Measurements from ENCODE around the gene NDUFC2.
"Not testable (repeated sequence)": the region's sequence is repeated elsewhere in the genome, so short reads cannot be mapped to it uniquely, and the experiment has no call there.

NDUFC2 gene

GRCh38 chr11:78028423-78028822 lies 51.2 kb downstream of the NDUFC2 start:
- not testable (repeated sequence) for H3K9me3 ChIP-seq (ENCODE audit: control insufficient read depth in 2 of 2, low read length in 2 of 2); H3K4me3 ChIP-seq (ENCODE audit: low read length in 2 of 2); H3K27ac ChIP-seq (ENCODE audit: low read length); H3K9ac ChIP-seq (ENCODE audit: low read length in 2 of 2); H3K36me3 ChIP-seq (ENCODE audit: control insufficient read depth in 2 of 2, insufficient read depth in 2 of 2, low read length in 2 of 2); H3K27me3 ChIP-seq (ENCODE audit: control insufficient read depth in 1 of 2, insufficient read depth in 2 of 2, low read length in 2 of 2)
- peaks cover 12% of the 10 kb centered on the region for H3K4me1 ChIP-seq (ENCODE audit: control insufficient read depth, insufficient read depth, low read length)

GRCh38 chr11:78027759-78028158 lies 51.9 kb downstream of the NDUFC2 start:
- no peak overlapping the region for H3K4me3 ChIP-seq (ENCODE audit: low read length in 2 of 2)
- H3K27me3 ChIP-seq (ENCODE audit: control insufficient read depth in 1 of 2, insufficient read depth in 2 of 2, low read length in 2 of 2) = no peaks in the 10 kb centered on the region
- peaks cover 17% of the 10 kb centered on the region for H3K4me1 ChIP-seq (ENCODE audit: control insufficient read depth, insufficient read depth, low read length)
- H3K9me3 ChIP-seq (ENCODE audit: control insufficient read depth in 2 of 2, low read length in 2 of 2) = no peaks in the 10 kb centered on the region
- H3K27ac ChIP-seq (ENCODE audit: low read length) = no peak overlapping the region
- H3K9ac ChIP-seq (ENCODE audit: low read length in 2 of 2) = no peak overlapping the region
- H3K36me3 ChIP-seq (ENCODE audit: control insufficient read depth in 2 of 2, insufficient read depth in 2 of 2, low read length in 2 of 2) = no peaks in the 10 kb centered on the region

DNA sequence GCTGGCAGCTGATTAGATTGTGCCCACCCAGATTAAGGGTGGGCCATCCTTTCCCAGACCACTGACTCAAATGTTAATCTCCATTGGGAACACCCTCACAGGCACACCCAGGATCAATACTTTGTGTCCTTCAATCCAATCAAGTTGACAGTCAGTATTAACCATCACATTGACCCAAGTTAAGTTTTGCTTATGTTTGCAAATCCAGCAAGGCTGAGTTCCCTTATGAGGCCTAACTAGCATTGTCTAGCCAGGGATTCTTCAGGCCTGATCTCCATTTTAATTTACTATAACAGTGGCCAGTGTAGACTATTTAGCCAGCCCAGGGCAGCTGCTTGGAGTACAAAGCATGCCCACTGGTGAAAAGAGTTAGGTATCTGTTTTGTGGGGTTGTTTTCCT lies 54.3 kb downstream of the NDUFC2 start:
- Histone ChIP-seq H3K27me3 (ENCODE audit: control insufficient read depth in 1 of 2, insufficient read depth in 2 of 2, low read length in 2 of 2) (no peaks in the 10 kb centered on the region), H3K36me3 (ENCODE audit: control insufficient read depth in 2 of 2, insufficient read depth in 2 of 2, low read length in 2 of 2) (no peaks in the 10 kb centered on the region), H3K4me1 (ENCODE audit: control insufficient read depth, insufficient read depth, low read length) (peaks cover 13% of the 10 kb centered on the region), H3K27ac (ENCODE audit: low read length) (no peak overlapping the region), H3K4me3 (ENCODE audit: low read length in 2 of 2) (no peak overlapping the region), H3K9ac (ENCODE audit: low read length in 2 of 2) (no peak overlapping the region), H3K9me3 (ENCODE audit: control insufficient read depth in 2 of 2, low read length in 2 of 2) (no peaks in the 10 kb centered on the region)

- Histone ChIP-seq H3K27me3 (ENCODE audit: control insufficient read depth in 1 of 2, insufficient read depth in 2 of 2, low read length in 2 of 2) (no peaks in the 10 kb centered on the region), H3K4me3 (ENCODE audit: low read length in 2 of 2) (peak overlapping the region; percentile 73 to 79), H3K9me3 (ENCODE audit: control insufficient read depth in 2 of 2, low read length in 2 of 2) (no peaks in the 10 kb centered on the region), H3K4me1 (ENCODE audit: control insufficient read depth, insufficient read depth, low read length) (peaks cover 10% of the 10 kb centered on the region), H3K27ac (ENCODE audit: low read length) (peak overlapping the region; percentile 67), H3K9ac (ENCODE audit: low read length in 2 of 2) (peak overlapping the region; percentile 69 to 79), H3K36me3 (ENCODE audit: control insufficient read depth in 2 of 2, insufficient read depth in 2 of 2, low read length in 2 of 2) (no peaks in the 10 kb centered on the region)
These were observed 56.2 kb downstream of the NDUFC2 start for GRCh38 chr11:78023426-78023825.

DNA sequence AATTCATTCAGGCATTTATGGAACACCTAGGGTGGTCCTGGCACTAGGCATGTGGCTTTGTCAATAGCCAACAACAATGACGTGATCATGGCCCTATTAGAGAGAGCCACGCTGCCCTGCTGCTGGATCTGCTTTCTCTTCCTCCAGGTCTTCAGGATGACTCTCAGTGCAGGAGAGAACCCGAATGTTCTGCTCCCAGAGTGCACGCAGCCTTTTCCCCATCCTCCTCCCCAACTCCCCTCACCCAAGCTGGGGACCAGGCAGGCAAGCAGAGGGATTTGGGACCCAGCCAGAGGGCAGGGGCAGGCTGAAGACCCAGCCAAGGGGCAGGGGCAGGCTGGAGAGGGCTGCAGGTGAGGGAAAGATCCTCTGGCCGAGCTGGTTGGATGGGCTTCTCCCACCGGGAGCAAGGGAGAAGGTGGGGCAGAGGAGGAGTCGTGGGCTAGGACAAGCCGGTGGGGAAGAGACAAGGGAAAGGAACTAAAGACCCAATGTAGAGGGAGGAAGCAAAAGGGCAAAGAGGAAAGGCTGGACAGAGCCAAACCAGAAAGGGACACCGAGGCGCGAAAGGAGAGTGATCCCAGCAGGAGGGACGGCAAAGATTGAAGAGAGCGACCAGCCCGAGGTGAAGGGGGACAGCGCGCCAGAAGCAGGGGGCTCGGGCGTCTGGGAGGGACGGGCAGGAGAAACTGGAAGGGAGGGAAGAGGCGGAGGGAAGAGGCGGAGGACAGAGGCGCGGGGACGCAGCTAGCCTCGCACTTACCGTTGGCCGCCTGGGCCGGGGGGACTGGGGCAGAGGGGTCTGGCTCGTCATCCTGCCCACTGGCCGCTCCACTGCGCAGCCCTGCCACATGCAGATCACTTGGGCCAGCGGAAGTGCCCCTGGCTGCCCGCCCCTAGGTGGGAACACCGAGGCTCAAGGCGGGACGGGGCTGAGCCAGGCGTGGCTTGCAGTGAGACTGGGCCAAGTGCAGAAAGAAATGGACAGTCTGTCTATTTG lies 57.0 kb downstream of the NDUFC2 start, which contains the start of gene KCTD14:
Gene KCTD14 (minus strand): TSS at position 880 of the 1,000 bp plus-strand sequence. CDS start 27 bp downstream, at position 853.
- peak within 1 kb of the TSS; percentile 69 to 79 for H3K9ac ChIP-seq (ENCODE audit: low read length in 2 of 2)
- no peaks in the 10 kb centered on the region for H3K36me3 ChIP-seq (ENCODE audit: control insufficient read depth in 2 of 2, insufficient read depth in 2 of 2, low read length in 2 of 2)
- peaks cover 10% of the 10 kb centered on the region for H3K4me1 ChIP-seq (ENCODE audit: control insufficient read depth, insufficient read depth, low read length)
- peak within 1 kb of the TSS; percentile 67 for H3K27ac ChIP-seq (ENCODE audit: low read length)
- H3K4me3 ChIP-seq (ENCODE audit: low read length in 2 of 2) = peak within 1 kb of the TSS; percentile 73 to 79
- H3K9me3 ChIP-seq (ENCODE audit: control insufficient read depth in 2 of 2, low read length in 2 of 2) = no peaks in the 10 kb centered on the region
- H3K27me3 ChIP-seq (ENCODE audit: control insufficient read depth in 1 of 2, insufficient read depth in 2 of 2, low read length in 2 of 2) = no peaks in the 10 kb centered on the region

GRCh38 chr11:78021611-78022010 lies 58.1 kb downstream of the NDUFC2 start:
- Histone ChIP-seq H3K9ac (ENCODE audit: low read length in 2 of 2) (no peak overlapping the region), H3K4me3 (ENCODE audit: low read length in 2 of 2) (no peak overlapping the region), H3K36me3 (ENCODE audit: control insufficient read depth in 2 of 2, insufficient read depth in 2 of 2, low read length in 2 of 2) (peaks cover 0 to 2% of the 10 kb centered on the region in 2 donors), H3K4me1 (ENCODE audit: control insufficient read depth, insufficient read depth, low read length) (peaks cover 10% of the 10 kb centered on the region), H3K27ac (ENCODE audit: low read length) (no peak overlapping the region), H3K27me3 (ENCODE audit: control insufficient read depth in 1 of 2, insufficient read depth in 2 of 2, low read length in 2 of 2) (no peaks in the 10 kb centered on the region), H3K9me3 (ENCODE audit: control insufficient read depth in 2 of 2, low read length in 2 of 2) (no peaks in the 10 kb centered on the region)

DNA sequence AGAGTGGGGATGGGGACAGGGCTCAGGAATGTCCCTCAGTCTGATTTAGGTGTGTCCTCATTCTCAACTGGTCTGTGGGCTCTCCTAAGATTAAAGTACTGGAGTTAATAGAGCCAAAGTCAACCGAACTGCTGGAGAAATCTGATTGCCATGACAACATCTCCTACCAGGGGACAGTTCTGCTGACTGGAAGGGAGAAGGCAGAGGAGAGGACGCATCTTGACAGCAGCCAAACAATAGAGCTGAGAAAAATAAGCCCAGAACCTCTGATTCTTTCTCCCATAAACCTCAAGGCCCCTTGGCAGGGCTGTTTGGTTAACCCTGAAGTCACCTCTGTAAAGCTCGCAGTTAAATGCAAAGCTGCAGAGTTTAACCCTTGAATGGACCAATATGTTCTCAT lies 59.4 kb downstream of the NDUFC2 start:
- H3K9me3 ChIP-seq (ENCODE audit: control insufficient read depth in 2 of 2, low read length in 2 of 2) = no peaks in the 10 kb centered on the region
- peaks cover 10% of the 10 kb centered on the region for H3K4me1 ChIP-seq (ENCODE audit: control insufficient read depth, insufficient read depth, low read length)
- no peaks in the 10 kb centered on the region for H3K27me3 ChIP-seq (ENCODE audit: control insufficient read depth in 1 of 2, insufficient read depth in 2 of 2, low read length in 2 of 2)
- no peak overlapping the region for H3K27ac ChIP-seq (ENCODE audit: low read length)
- H3K9ac ChIP-seq (ENCODE audit: low read length in 2 of 2) = no peak overlapping the region
- H3K4me3 ChIP-seq (ENCODE audit: low read length in 2 of 2) = no peak overlapping the region
- peaks cover 0 to 6% of the 10 kb centered on the region in 2 donors for H3K36me3 ChIP-seq (ENCODE audit: control insufficient read depth in 2 of 2, insufficient read depth in 2 of 2, low read length in 2 of 2)

DNA sequence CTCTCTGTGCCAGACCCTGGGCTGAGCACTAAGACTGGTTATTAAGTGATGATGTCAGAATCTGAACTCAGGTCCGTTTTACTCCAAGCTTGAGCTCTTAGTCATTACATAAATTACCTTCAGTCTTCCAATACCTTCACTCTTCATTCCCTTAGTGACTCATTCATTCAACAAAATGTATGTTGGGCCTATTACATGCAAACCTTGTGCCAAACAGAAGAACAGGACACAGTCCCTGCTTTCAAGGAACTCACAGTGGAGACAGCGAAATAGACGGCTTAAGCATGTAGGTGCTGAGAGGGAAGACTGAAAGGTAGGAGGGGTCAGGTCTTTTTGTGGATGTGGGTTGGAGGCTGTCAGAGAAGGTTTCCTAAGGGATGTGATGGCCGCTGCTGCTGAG lies 59.9 kb downstream of the NDUFC2 start:
- H3K4me3 ChIP-seq (ENCODE audit: low read length in 2 of 2) = no peak overlapping the region
- no peak overlapping the region for H3K27ac ChIP-seq (ENCODE audit: low read length)
- H3K27me3 ChIP-seq (ENCODE audit: control insufficient read depth in 1 of 2, insufficient read depth in 2 of 2, low read length in 2 of 2) = no peaks in the 10 kb centered on the region
- peaks cover 0 to 6% of the 10 kb centered on the region in 2 donors for H3K36me3 ChIP-seq (ENCODE audit: control insufficient read depth in 2 of 2, insufficient read depth in 2 of 2, low read length in 2 of 2)
- H3K4me1 ChIP-seq (ENCODE audit: control insufficient read depth, insufficient read depth, low read length) = peaks cover 10% of the 10 kb centered on the region
- H3K9ac ChIP-seq (ENCODE audit: low read length in 2 of 2) = no peak overlapping the region
- no peaks in the 10 kb centered on the region for H3K9me3 ChIP-seq (ENCODE audit: control insufficient read depth in 2 of 2, low read length in 2 of 2)

Data from stomach smooth muscle (tissue), 2 donors.